ENCODE measurements around the gene JPT1. TPM values are rescaled to one million over a fixed set of nuclear protein-coding genes. Genes with fewer than 3 reads are reported as not detected.

Gene JPT1
- total and polyA plus RNA-seq, 2 experiments from 2014 or later: 278 to 903 TPM

DNA sequence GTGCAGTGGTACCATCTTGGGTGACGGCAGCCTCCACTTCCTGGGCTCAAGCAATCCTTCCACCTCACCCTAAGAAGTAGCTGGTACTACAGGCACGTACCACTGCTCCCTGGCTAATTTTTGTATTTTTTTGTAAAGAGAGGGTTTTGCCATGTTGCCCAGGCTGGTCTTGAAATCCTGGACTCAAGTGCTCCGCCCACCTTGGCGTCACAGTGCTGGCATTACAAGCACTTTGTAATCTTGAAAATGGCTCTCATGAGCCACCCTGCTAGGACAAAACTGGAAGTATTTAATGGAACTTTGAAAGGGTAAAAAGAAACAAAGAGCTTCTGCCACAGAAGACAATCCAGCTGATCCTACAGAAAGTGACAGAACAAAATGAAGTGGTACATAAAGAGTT is 19.2 kb upstream of the JPT1 start:
- Histone ChIP-seq H3K36me3 (ENCODE audit: insufficient read depth) (peaks cover 70% of the 10 kb centered on the region), H3K4me3 (no peak overlapping the region), H3F3A (replicated peaks; ENCODE audit: low read depth) (peaks cover 58% of the 10 kb centered on the region), H3K4me1 (ENCODE audit: insufficient read depth) (no peaks in the 10 kb centered on the region), H3K79me2 (replicated peaks; ENCODE audit: insufficient read depth) (peaks cover 87% of the 10 kb centered on the region), H3K27me3 (ENCODE audit: insufficient read depth) (no peaks in the 10 kb centered on the region), H3K4me2 (no peak overlapping the region), H2AFZ (no peak overlapping the region), H4K20me1 (replicated peaks; ENCODE audit: insufficient read depth) (peaks cover 58% of the 10 kb centered on the region), H3K27ac (ENCODE audit: low read depth) (peak overlapping the region; percentile 76; the same call in 1 of the 2 replicates), H3K9me2 (ENCODE audit: insufficient read depth) (no peaks in the 10 kb centered on the region)
- Mint-ChIP-seq H3K27me3 (ENCODE audit: insufficient read depth, low read depth, poor library complexity) (peaks cover 13% of the 10 kb centered on the region), H3K4me3 (no peak overlapping the region), H3K4me1 (peaks cover 7% of the 10 kb centered on the region; the same call in 1 of the 3 replicates), H3K36me3 (ENCODE audit: low read depth) (peaks cover 86% of the 10 kb centered on the region), H3K9me3 (no peaks in the 10 kb centered on the region; the same call in 2 of the 3 replicates), H3K27ac (peak overlapping the region; percentile 56; the same call in 1 of the 2 replicates)
- no peak for ATAC-seq
- no peak for TF ChIP-seq JUNB (IDR thresholded peaks at IDR 0.05; ENCODE audit: unreplicated experiment)
- no peak for TF ChIP-seq ZNF462 (CRISPR knock-in tag; IDR thresholded peaks at IDR 0.05)
- no peak for TF ChIP-seq ZNF114 (CRISPR knock-in tag; IDR thresholded peaks at IDR 0.05)
- no peak for TF ChIP-seq STAT1 (IDR thresholded peaks at IDR 0.05; ENCODE audit: unreplicated experiment)
- TF ChIP-seq EZH2 (IDR thresholded peaks at IDR 0.05; ENCODE audit: low read depth, unreplicated experiment): no peak
- TF ChIP-seq ZNF331 (CRISPR knock-in tag; IDR thresholded peaks at IDR 0.05; ENCODE audit: low read depth): no peak
- no peak for TF ChIP-seq NANOG (IDR thresholded peaks at IDR 0.05; ENCODE audit: borderline replicate concordance)
- TF ChIP-seq, protein P1, sequence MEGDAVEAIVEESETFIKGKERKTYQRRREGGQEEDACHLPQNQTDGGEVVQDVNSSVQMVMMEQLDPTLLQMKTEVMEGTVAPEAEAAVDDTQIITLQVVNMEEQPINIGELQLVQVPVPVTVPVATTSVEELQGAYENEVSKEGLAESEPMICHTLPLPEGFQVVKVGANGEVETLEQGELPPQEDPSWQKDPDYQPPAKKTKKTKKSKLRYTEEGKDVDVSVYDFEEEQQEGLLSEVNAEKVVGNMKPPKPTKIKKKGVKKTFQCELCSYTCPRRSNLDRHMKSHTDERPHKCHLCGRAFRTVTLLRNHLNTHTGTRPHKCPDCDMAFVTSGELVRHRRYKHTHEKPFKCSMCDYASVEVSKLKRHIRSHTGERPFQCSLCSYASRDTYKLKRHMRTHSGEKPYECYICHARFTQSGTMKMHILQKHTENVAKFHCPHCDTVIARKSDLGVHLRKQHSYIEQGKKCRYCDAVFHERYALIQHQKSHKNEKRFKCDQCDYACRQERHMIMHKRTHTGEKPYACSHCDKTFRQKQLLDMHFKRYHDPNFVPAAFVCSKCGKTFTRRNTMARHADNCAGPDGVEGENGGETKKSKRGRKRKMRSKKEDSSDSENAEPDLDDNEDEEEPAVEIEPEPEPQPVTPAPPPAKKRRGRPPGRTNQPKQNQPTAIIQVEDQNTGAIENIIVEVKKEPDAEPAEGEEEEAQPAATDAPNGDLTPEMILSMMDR (conservative IDR thresholded peaks at IDR 0.05; ENCODE audit: low read depth in 2 of 2): no peak
- TF ChIP-seq, protein P2, sequence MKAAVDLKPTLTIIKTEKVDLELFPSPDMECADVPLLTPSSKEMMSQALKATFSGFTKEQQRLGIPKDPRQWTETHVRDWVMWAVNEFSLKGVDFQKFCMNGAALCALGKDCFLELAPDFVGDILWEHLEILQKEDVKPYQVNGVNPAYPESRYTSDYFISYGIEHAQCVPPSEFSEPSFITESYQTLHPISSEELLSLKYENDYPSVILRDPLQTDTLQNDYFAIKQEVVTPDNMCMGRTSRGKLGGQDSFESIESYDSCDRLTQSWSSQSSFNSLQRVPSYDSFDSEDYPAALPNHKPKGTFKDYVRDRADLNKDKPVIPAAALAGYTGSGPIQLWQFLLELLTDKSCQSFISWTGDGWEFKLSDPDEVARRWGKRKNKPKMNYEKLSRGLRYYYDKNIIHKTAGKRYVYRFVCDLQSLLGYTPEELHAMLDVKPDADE (IDR thresholded peaks at IDR 0.05): no peak
- TF ChIP-seq CREB1 (CRISPR knock-in tag; IDR thresholded peaks at IDR 0.05; ENCODE audit: low read depth): no peak
- TF ChIP-seq EZH2phosphoT487 (IDR thresholded peaks at IDR 0.05; ENCODE audit: unreplicated experiment): no peak
- no peak for TF ChIP-seq REST (IDR thresholded peaks at IDR 0.05; ENCODE audit: unreplicated experiment)
- no peak for TF ChIP-seq POLR2AphosphoS5 (IDR thresholded peaks at IDR 0.05; ENCODE audit: low read depth)
- no peak for DNase-seq (ENCODE audit: low spot score)
